Stimulated activated CD8-positive, alpha-beta memory T cell treated with anti-CD3 and anti-CD28 coated beads, Interleukin-15, amount 100 ng/mL, for 1 hour (primary cell): ENCODE results near the gene TCF23.
"Not testable (repeated sequence)": the region's sequence is repeated elsewhere in the genome, so short reads cannot be mapped to it uniquely, and the experiment has no call there.

Source experiments
- DNase-seq: peaks from one replicate; pipeline ENCODE4 v3.0.0-alpha.2; 2020; ENCODE audit warnings: low read depth

Gene TCF23

DNA sequence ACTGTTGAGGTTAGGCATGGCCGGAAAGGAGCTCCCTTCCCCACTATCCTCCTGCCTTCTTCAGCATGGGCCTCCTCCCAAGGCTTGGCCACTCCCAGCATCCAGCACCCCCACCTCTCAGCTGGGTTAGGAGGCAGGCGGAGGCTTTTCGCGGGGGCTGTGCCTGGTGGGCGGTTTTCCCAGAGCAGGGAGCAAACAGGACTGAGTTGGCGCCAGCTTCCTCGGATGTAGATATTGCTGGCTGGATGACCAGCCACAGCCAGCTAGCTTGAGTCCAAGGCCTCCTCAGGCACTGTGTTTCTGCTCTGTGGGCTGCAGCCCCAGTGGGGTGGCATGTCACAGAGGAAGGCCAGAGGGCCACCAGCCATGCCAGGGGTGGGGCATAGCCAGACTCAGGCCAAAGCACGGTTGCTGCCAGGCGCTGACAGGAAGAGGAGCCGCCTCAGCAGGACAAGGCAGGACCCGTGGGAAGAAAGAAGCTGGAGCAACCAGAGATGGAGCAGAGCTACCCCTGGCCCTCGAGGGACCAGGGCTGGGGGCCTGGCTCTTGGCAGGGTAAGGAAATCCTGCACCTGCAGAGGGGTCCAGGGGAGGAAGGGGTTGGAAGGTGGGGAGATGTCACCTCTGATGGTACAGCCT, at the start of gene TCF23:
TCF23 (plus strand) TSS at position 204 of the 639 bp plus-strand sequence; CDS start at position 334, 130 bp downstream.
- DNase-seq = no peak

DNA sequence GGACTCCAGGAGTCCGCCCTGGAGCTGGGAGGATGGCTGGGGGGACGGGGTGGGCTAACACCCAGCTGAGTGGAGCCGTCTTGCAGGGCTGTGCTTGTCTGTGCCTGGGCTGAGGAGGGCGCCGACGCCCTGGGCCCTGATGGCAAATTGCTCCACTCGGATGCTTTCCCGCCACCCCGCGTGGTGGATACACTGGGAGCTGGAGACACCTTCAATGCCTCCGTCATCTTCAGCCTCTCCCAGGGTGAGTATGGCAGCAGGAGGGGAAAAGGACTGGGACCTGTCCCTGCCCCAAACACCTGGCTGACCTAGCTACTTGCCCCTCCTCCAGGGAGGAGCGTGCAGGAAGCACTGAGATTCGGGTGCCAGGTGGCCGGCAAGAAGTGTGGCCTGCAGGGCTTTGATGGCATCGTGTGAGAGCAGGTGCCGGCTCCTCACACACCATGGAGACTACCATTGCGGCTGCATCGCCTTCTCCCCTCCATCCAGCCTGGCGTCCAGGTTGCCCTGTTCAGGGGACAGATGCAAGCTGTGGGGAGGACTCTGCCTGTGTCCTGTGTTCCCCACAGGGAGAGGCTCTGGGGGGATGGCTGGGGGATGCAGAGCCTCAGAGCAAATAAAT, 49.4 kb upstream of the TCF23 start:
- DNase-seq = no peak

DNA sequence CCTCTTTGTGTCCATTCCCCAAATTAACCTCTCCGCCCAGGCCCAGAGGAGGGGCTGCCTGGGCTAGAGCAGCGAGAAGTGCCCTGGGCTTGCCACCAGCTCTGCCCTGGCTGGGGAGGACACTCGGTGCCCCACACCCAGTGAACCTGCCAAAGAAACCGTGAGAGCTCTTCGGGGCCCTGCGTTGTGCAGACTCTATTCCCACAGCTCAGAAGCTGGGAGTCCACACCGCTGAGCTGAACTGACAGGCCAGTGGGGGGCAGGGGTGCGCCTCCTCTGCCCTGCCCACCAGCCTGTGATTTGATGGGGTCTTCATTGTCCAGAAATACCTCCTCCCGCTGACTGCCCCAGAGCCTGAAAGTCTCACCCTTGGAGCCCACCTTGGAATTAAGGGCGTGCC, 48.8 kb upstream of the TCF23 start:
- no peak for DNase-seq

DNA sequence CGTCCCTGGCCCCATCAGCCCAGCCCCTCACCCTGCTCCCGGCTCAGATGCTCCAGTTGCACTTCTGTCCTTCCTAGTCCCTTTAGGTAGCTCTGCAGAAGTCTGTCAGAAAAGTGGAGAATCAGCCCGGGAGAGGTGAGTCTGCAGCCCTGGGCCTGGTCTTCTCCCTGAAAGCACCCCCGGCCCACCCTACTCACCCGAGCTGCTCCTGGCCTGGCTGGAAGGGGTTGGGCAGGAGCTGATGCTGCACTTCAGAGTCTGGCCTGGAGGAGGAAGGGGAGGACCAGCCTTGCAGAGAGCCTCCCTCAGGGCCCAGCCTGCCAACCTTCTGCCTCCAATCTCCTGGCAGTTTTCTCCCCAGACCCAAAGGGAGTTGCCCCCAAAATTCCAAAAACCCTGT, 46.5 kb upstream of the TCF23 start:
- no peak for DNase-seq

DNA sequence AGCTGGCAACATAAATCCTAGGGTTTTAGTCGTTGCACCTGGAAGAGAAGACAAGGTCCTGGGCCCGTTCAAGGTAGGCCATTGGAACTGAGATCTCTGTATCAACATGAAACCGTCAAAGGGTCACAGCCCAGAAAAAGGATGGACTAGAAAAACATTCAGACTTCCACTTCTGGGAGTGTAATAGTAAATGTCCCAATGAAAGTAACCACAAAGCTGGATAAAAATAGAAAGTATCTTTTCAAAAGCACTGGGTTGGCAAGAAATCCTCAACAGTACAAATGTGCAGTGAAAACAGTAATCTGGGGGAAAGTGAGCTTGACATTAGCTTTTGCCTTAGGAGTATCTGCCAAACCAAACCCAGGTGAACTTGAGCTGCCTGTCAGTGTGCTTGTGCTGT, 42.8 kb upstream of the TCF23 start:
- no peak for DNase-seq

DNA sequence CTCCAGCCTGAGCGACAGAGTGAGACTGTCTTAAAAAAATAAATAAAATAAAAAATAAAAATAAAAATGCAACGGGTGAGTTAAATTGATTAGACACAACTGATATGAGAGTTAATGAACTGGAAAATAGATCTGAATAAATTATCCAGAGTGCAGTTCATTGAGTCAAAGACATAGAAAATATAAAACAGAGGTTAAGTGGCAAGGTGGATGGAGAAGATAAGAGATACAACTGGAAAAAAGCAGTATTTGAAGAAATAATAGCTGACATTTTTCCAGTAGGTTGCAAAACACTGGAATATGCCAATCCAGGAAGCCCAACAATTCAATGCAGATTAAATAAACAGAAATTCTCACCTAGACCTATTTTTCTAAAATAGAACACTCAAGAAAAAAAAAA, 40.6 kb upstream of the TCF23 start:
- DNase-seq = no peak

DNA sequence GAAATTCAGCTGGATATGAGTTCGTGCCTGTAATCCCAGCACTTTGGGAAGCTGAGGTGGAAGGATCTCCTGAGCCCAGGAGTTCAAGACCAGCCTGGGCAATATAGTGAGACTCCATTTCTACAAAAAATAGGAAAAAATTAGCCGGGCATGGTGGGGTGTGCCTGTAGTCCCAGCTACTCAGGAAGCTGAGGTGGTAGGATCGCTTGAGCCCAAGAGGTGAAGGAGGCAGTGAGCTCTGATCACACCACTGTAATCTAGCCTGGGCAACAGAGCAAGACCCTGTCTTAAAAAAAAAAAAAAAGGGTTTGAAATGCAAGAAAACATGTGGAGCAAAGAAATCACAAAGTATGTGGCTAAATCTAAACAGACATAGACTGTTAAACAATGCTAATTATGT, 39.7 kb upstream of the TCF23 start:
- DNase-seq = no peak

DNA sequence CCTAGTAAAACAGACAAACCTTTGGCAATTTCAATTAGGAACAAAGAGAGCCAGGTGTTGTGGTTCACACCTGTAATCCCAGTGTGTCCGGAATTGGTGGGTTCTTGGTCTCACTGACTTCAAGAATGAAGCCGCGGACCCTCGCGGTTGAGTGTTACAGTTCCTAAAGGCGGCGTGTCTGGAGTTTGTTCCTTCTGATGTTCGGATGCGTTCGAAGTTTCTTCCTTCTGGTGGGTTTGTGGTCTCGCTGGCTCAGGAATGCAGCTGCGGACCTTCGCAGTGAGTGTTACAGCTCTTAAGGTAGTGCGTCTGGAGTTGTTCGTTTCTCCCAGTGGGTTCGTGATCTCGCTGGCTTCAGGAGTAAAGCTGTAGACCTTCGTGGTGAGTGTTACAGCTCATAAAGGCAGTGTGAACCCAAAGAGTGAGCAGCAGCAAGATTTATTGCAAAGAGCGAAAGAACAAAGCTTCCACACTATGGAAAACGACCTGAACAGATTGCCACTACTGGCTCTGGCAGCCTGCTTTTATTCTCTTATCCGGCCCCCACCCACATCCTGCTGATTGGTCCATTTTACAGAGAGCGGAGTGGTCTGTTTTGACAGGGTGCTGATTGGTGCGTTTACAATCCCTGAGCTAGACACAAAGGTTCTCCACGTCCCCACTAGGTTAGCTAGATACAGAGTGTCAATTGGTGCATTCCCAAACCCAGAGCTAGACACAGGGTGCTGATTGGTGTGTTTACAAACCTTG, 38.0 kb upstream of the TCF23 start:
- not testable (repeated sequence) for DNase-seq

DNA sequence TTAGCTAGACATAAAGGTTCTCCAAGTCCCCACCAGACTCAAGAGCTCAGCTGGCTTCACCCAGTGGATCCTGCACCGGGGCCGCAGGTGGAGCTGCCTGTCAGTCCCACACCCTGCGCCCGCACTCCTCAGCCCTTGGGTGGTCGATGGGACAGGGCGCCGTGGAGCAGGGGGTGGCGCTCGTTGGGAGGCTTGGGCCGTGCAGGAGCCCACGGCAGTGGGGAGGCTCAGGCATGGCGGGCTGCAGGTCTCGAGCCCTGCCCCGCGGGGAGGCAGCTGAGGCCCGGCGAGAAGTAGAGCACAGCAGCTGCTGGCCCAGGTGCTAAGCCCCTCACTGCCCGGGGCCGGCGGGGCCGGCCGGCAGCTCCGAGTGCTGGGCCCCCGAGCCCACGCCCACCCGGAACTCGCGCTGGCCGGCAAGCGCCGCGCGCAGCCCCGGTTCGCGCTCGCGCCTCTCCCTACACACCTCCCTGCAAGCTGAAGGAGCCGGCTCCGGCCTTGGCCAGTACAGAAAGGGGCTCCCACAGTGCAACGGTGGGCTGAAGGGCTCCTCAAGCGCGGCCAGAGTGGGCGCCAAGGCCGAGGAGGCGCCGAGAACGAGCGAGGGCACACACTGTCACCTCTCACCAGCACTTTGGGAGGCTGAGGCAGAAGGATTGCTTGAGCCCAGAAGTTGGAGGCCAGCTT, 37.3 kb upstream of the TCF23 start:
- not testable (repeated sequence) for DNase-seq

DNA sequence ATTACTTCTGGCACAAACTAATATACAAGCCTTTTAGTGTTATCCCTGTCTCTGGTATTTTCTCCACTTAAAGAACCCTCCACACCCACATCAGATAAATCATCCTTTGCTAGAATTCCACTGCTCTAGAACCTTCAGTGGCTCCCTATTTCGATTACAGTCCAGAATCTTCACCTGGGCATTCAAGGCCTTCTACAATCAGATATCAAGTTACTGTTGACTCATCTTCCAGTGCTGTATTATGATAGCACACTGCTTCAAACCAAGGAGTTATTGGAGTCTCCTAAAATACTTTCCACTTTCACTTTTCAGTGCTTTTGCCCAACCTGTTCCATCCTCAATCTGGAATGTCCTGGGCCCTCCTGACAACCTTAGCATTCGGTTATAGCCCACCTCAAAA, 33.3 kb upstream of the TCF23 start:
- no peak for DNase-seq

DNA sequence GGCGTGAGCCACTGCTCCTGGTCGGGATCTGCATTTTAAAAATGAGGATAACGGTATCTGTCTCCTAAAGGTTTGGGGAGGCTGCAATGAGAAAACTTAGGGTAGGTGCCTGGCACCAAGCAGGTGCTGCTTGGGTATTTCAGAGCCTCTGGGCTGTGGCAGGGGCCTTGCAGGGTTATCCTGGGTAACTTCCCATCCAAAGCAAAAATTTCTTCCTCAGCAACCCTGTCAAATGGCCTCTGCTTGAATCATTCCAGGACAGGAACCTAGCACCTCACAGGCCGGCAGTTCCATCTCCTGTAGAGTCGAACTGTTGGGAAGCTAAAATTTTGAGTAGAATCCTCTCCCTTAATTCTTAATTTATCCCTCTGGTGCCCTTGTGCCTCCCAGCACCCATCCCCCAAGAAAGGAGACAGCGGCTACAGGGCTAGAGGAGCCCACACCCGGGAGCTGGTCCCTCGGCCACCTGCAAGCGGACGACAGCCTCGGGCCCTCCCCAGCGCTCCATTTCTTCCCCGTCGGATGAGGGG, 30.7 kb upstream of the TCF23 start:
- no peak for DNase-seq

DNA sequence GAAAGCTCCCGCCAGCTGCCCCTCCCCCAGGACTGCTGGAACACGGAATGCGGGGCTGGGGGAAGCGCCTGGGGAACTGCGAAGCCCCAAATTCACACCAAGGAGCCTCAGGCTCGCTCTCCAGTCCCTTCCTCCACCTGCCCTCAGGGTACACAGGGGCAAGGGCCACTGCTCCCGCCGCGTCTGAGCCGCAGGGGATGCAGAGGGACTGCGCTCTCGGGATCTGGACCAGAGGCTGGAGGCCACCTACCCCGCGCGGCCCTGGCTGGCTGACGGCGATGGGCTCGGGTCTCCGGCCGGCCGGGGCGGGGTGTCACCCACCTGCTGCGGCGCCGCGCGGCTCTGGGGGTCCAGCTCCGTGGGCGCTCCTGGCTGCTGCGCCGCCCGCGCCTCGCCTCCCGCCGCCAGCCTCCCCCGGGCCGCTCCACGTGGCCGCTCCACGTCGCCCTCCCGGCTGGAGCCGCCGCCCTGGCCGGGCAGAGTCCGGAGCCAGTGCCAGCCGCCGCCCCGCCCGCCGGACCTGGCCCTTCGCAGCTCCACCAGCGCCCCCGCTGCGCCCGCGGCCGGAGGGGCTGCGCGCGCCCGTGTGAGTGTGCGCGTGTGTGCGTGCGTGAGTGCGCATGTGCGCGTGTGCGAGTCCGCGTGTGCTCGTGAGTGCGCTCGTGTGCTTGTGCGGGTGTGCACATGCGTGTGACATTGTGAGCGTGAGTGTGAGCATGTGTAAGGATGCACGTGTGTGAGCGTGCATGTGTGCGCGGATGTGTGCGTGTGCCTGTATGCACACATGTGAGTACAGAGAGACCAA, 30.1 kb upstream of the TCF23 start, which contains the start of gene CGREF1:
CGREF1 (minus strand) TSS at position 604 of the 805 bp plus-strand sequence. CDS start 14,762 bp downstream, outside the sequence.
- no peak for DNase-seq

DNA sequence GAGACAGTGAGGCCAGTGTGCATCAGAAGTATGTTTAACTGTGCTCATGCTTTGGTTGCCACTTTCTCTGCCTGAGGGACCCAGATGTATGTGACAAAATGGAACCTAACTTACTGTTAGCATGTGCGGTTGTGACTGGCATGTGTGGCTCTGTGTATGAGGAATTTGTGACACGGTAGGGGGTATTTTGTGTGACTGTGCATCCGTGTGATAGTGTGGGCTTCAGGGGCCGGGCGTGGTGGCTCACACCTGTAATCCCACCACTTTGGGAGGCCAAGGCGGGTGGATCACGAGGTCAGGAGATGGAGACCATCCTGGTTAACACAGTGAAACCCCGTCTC, 29.5 kb upstream of the TCF23 start:
- DNase-seq = not testable (repeated sequence)

DNA sequence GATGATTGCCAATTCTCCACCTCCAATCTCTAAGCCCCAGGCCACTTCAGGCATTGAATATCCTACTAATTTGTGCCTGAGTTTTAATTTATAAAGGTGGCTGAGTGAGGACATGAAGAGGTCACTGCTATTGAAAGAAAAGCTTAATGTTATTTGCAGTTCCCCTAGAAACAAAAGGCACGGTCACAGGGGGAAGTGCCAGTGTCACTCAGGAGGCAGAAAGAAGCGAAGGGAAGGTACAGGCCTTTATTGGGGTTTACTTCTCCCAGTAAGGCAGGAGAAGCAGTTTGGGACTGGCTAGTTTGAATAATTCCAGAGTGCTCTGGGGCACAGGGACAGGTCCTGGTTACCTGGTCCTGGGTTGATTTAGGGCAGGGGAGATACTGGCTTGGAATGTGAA, 26.9 kb upstream of the TCF23 start:
- no peak for DNase-seq

DNA sequence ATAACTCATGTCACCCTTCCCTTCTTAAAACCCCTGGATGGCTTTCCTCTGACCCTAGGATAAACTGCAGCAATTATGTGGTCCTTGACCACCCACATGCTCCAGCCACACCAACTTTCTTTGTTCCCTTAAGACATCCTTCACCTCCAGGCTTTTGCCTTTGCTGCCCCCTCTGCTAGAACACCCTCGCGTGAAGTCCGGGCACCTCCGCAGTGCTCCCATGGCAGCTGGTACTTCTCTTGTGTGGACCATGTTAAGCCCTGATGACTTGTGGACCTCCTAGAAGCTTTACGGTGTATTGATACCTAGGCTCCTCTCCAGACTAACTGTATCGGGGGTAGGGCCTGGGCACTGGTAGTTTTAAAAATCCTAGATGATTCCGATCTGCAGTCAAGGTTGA, 26.0 kb upstream of the TCF23 start:
- DNase-seq = no peak

DNA sequence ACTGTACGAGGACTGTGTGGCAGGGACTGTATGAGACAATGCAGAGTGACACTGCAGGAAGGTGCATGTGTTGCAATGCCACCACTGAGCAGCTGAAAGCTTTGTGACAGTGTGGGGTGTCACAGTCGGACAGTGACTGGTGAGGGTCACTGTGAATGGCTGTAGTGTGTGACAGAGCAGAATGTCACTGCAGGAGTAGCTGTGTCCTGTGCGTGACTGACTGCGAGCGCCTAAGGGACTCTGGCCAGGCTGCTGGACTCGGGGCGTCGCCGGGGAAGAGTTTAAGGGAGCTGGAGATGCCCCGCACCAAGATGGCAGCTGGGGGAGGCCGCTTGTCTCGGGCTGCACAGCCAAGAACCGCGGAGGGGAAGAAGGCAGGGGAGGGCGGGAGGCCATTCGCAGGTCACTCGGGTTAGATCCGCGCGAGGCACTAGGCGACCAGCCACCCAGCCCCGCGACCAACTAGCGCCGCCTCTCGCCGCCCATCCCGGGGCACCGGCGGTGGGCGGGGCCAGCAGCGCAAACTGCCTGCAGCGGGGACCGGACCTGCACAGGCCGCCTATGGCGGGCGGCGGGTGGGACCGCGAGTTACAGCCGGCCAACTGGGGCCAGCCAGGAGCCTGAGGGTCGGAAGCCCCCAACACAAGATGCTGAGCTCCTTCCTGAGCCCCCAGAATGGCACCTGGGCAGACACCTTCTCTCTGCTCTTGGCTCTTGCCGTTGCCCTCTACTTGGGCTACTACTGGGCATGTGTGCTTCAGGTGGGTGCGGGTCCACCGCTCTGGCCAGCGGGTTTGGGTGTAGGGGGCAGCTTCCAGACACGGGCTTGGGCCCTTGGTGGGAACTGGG, 25.3 kb upstream of the TCF23 start, which contains the start of gene ABHD1:
ABHD1 (plus strand) TSS at position 514 of the 849 bp plus-strand sequence; CDS start at position 648, 134 bp downstream.
- DNase-seq = peak; percentile 21

DNA sequence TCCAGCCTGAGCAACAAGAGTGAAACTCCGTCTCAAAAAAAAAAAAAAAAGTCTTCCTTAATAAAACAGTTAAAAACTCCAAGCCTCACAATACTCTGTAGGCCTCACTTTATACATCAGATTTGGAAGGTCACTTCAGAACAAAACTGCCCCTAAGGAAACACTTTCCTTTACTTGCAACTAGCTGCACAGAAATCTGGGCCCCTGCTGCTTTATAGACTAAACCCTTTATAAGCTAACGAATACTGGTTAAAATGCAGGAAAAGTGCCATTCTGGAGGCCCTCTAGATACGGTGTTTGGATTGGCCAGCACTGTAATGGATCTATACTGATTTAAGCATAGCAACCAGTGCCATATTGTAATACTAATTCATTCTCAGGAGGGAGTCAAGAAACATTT, 23.7 kb upstream of the TCF23 start:
- DNase-seq = no peak

DNA sequence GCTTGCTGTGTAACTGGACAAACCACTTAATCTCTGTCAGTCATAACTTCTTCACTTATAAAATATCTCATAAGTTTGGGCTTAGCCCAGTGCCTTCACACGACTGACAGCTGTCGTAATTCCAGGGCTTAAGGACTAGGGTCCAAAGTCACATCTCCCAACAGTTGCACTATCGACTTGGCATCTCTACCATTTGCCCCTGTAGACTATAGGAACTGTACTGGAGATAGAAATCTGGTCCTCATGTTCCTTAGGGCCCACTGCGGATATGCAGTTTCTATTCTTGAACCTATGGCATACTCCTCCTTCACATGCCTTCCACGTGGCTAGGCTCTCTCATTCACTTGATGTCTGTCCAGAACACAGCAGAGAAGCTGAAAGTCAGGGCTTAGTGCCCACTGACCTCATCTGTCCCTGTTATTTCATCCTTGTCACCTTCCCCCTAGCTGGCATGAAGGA, 22.5 kb upstream of the TCF23 start:
- no peak for DNase-seq

DNA sequence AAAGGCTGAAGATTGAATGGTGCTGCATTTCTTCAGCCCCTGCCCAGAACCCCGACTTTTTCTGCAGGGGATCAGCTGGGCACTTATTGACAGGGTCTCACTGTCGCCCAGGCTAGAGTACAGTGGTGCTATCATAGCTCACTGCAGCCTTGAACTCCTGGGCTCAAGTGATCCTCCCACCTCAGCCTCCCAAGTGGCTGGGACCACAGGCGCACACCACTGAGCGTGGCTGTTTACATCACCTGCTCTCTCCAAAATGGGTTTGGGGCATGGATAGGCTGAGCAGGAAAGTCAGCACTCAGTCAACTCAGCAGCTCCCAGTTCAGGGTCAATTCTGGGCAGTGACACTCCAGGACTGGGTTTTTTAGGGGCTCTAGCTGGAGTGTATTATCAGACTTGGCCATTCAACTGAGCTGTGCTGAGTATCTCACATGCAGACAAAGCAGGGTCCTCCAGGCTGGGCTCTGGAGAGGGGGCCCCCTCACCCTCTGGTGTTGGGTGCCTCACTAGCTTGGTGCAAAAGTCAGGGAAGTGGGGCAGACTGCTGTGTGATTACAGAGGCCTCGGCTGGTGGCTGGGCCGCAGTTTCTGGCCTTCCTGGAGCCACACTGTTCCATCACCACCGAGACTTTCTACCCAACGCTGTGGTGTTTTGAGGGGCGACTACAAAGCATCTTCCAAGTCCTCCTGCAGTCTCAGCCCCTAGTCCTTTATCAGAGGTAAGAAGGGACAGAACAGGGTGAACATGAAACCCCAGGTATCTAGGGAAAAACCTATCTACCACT, 20.7 kb upstream of the TCF23 start:
- DNase-seq = no peak
